GM12878 (cell line): ENCODE data around the gene SMIM21. TPM values are rescaled to one million over a fixed set of nuclear protein-coding genes. Genes with fewer than 3 reads are reported as not detected.

Experiments
- ATAC-seq: fragments of 200-7000 bp; cut with Tn5 transposase; 3 replicates; pipeline ENCODE4 v1.9.1; 2020; ENCODE audit warnings: mild to moderate bottlenecking, moderate library complexity
- BruUV-seq: library from RNA; stranded (reverse); fragments of 400-500 nt; replicated peaks from 2 replicates; lab custom pipeline; 2021; lab: Mats Ljungman, UMichigan
- CTCF ChIA-PET: fragments of 300-600 bp; sonication (Branson Sonifier 250); formaldehyde crosslinking; extraction: SDS; loops from one replicate; lab custom pipeline; 2021; ENCODE audit warnings: inconsistent platforms; lab: Yijun Ruan, JAX
- POLR2A ChIA-PET: fragments of 350-600 bp; formaldehyde crosslinking; extraction: SDS; loops from one replicate; lab custom pipeline; 2021; ENCODE audit warnings: inconsistent platforms; lab: Charles Lee
- RAD21 ChIA-PET: fragments of 300-600 bp; sonication (Branson Sonifier 250); formaldehyde crosslinking; loops from one replicate; lab custom pipeline; 2023; ENCODE audit warnings: antibody characterized with exemption; ENCODE audit not compliant: unreplicated experiment; lab: Charles Lee
- SMC1A ChIA-PET: fragments of 300-600 bp; sonication (Branson Sonifier 250); formaldehyde crosslinking; loops from one replicate; lab custom pipeline; 2023; ENCODE audit not compliant: unreplicated experiment, uncharacterized antibody; lab: Charles Lee
- DNase-seq: peaks from one replicate; pipeline ENCODE4 v3.0.0-alpha.2; 2011; ENCODE audit warnings: low read depth, low spot score
- FAIRE-seq: peaks from 3 replicates; lab custom pipeline; 2011; peaks lifted over from hg19 to GRCh38; lab: Jason Lieb, UNC
- H2AFZ ChIP-seq: 2 replicates; pipeline ENCODE4 v1.6.0; 2011; ENCODE audit warnings: low read depth, low read length, control low read depth; ENCODE audit not compliant: control insufficient read depth
- H3K27ac ChIP-seq: 2 replicates; pipeline ENCODE4 v1.5.1; 2011; ENCODE audit warnings: control low read depth; ENCODE audit not compliant: control insufficient read depth, insufficient read depth
- H3K27me3 ChIP-seq, 2 experiments: replicated peaks in 1 of 2; 2 replicates each; pipeline versions ENCODE4 v1.6.0 to v1.6.1; 2011; ENCODE audit warnings: low read length in 1 of 2; ENCODE audit not compliant: control insufficient read depth in 2 of 2, insufficient read depth in 2 of 2
- H3K36me3 ChIP-seq, 2 experiments: 2 replicates each; pipeline ENCODE4 v1.5.1; 2011; ENCODE audit warnings: low read length in 1 of 2; ENCODE audit not compliant: control insufficient read depth in 2 of 2, insufficient read depth in 2 of 2
- H3K4me1 ChIP-seq: 2 replicates; pipeline ENCODE4 v1.6.1; 2011; ENCODE audit warnings: mild to moderate bottlenecking, low read length, moderate library complexity, mixed read lengths; ENCODE audit not compliant: control insufficient read depth, insufficient read depth
- H3K4me2 ChIP-seq: 2 replicates; pipeline ENCODE4 v1.6.0; 2011; ENCODE audit warnings: control low read depth; ENCODE audit not compliant: control insufficient read depth, insufficient read depth
- H3K4me3 ChIP-seq: fragments of 200-600 bp; sonication (generic); 2 replicates; pipeline ENCODE4 v1.5.1; 2016
- H3K79me2 ChIP-seq: 2 replicates; pipeline ENCODE4 v1.6.0; 2011; ENCODE audit warnings: low read length; ENCODE audit not compliant: control insufficient read depth, insufficient read depth
- H3K9ac ChIP-seq: 2 replicates; pipeline ENCODE4 v1.8.0; 2011; ENCODE audit warnings: low read length, control low read depth, mixed read lengths; ENCODE audit not compliant: control insufficient read depth, insufficient read depth
- H3K9me3 ChIP-seq: replicated peaks from 3 replicates; pipeline ENCODE4 v1.5.1; 2011; ENCODE audit warnings: mild to moderate bottlenecking, low read length; ENCODE audit not compliant: control insufficient read depth, insufficient read depth
- H4K20me1 ChIP-seq: 2 replicates; pipeline ENCODE4 v1.6.0; 2011; ENCODE audit not compliant: control insufficient read depth, insufficient read depth
- ASH2L ChIP-seq: fragments of 300-600, 200-600 bp; sonication (generic); IDR thresholded peaks from 2 replicates; pipeline ENCODE4 v1.6.1; 2017; ENCODE audit warnings: low read depth, mild to moderate bottlenecking, borderline replicate concordance
- CHD4 ChIP-seq: fragments of 200-600 bp; sonication (generic); IDR thresholded peaks from 2 replicates; pipeline ENCODE4 v1.6.1; 2016; ENCODE audit warnings: mild to moderate bottlenecking
- CREB1 ChIP-seq: IDR thresholded peaks from 2 replicates; pipeline ENCODE4 v1.6.1; 2012; ENCODE audit warnings: low read depth, mild to moderate bottlenecking, inconsistent platforms
- EGR1 ChIP-seq, 2 experiments: IDR thresholded peaks; 1 replicate in 1 of 2; 2 replicates in 1 of 2; pipeline ENCODE4 v1.6.1; 2011 to 2012; ENCODE audit warnings: low read depth in 2 of 2, low read length in 2 of 2, borderline replicate concordance in 1 of 2, mild to moderate bottlenecking in 1 of 2, moderate library complexity in 1 of 2
- IKZF1 ChIP-seq: fragments of 450-650 bp; conservative IDR thresholded peaks from 2 replicates; pipeline ENCODE4 v1.6.1; 2017; ENCODE audit warnings: antibody characterized with exemption, mild to moderate bottlenecking
- JUNB ChIP-seq: IDR thresholded peaks from 2 replicates; pipeline ENCODE4 v1.6.1; 2016; ENCODE audit warnings: antibody characterized with exemption, mild to moderate bottlenecking
- KLF5 ChIP-seq: fragments of 450-650 bp; IDR thresholded peaks from 2 replicates; pipeline ENCODE4 v1.6.1; 2014; ENCODE audit warnings: mild to moderate bottlenecking; ENCODE audit not compliant: partially characterized antibody
- MLLT1 ChIP-seq: fragments of 450-650 bp; IDR thresholded peaks from 2 replicates; pipeline ENCODE4 v1.6.1; 2016; ENCODE audit warnings: mild to moderate bottlenecking
- MXI1 ChIP-seq: fragments of 150-350 bp; IDR thresholded peaks from 2 replicates; pipeline ENCODE4 v1.6.1; 2011; ENCODE audit warnings: low read depth, mild to moderate bottlenecking, inconsistent platforms, low read length, improper control_type of control experiment
- MYB ChIP-seq: fragments of 150-350 bp; IDR thresholded peaks from 2 replicates; pipeline ENCODE4 v1.6.1; 2014; ENCODE audit warnings: mild to moderate bottlenecking, low read depth, low read length, borderline replicate concordance
- RAD51 ChIP-seq: fragments of 450-650 bp; IDR thresholded peaks from 2 replicates; pipeline ENCODE4 v1.6.1; 2016; ENCODE audit warnings: moderate library complexity, mild to moderate bottlenecking, inconsistent platforms
- RELB ChIP-seq: fragments of 450-650 bp; IDR thresholded peaks from 2 replicates; pipeline ENCODE4 v1.6.1; 2017; ENCODE audit warnings: low read depth, mild to moderate bottlenecking, moderate library complexity
- RFX5 ChIP-seq: IDR thresholded peaks from 2 replicates; pipeline ENCODE4 v1.6.1; 2011; ENCODE audit warnings: low read depth, low read length, improper control_type of control experiment
- SUZ12 ChIP-seq: fragments of 200-600 bp; sonication (generic); IDR thresholded peaks from one replicate; pipeline ENCODE4 v1.6.1; 2018; ENCODE audit warnings: antibody characterized with exemption, mild to moderate bottlenecking; ENCODE audit not compliant: unreplicated experiment
- TAF1 ChIP-seq: IDR thresholded peaks from 2 replicates; pipeline ENCODE4 v1.6.1; 2011; ENCODE audit warnings: mild to moderate bottlenecking, low read depth, low read length, borderline replicate concordance
- TARDBP ChIP-seq: IDR thresholded peaks from 2 replicates; pipeline ENCODE4 v1.6.1; 2016; ENCODE audit warnings: borderline replicate concordance
- YBX1 ChIP-seq: fragments of 450-650 bp; IDR thresholded peaks from 2 replicates; pipeline ENCODE4 v1.6.1; 2016; ENCODE audit warnings: antibody characterized with exemption
- ZBTB11 ChIP-seq: fragments of 450-650 bp; formaldehyde crosslinking; IDR thresholded peaks from 2 replicates; pipeline ENCODE4 v1.5.0; 2022; ENCODE audit warnings: mild to moderate bottlenecking, missing genetic modification characterization
- WGBS: methylation state at CpG from one replicate; pipeline ENCODE4 v1.1.6; 2016; ENCODE audit warnings: low lambda C conversion rate; ENCODE audit not compliant: insufficient replicate concordance, insufficient coverage; ENCODE audit errors: missing lambda C conversion rate; 5-methylcytosine and 5-hydroxymethylcytosine counted together
- in situ Hi-C: fragments of 300-500 bp; cut with MboI; formaldehyde crosslinking; loops from 9 replicates; pipeline ENCODE4 v1.14.3; 2018; ENCODE audit warnings: mixed read lengths
- intact Hi-C: fragments of 100-400 bp; cut with micrococcal nuclease; formaldehyde crosslinking; loops from one replicate; pipeline ENCODE4 v1.14.2; 2022; ENCODE audit not compliant: unreplicated experiment
- polyA plus RNA-seq, 11 experiments: library from polyadenylated mRNA; depleted of rRNA in 4 of 11; unstranded in 6 of 11; stranded (reverse) in 5 of 11; fragments of >200 nt; fragmentation: Nextera tagmentation in 4 of 11; fragmentation: Illumina TruSeq in 1 of 11; extraction: Ambion mirVana in 4 of 11; extraction: Trizol in 1 of 11; gene quantifications; 1 replicate in 1 of 11; 2 replicates in 10 of 11; pipeline versions ENCODE4 v1.2.1 to v1.2.3, GENCODE V29; 2011 to 2016; ENCODE audit warnings: inconsistent platforms in 2 of 11, missing spikeins in 2 of 11, low read depth in 1 of 11
- total RNA-seq, 4 experiments: library from RNA; depleted of rRNA in 3 of 4; stranded (reverse); fragments of >200 nt in 3 of 4; fragmentation: Illumina TruSeq in 1 of 4; extraction: Trizol in 1 of 4; gene quantifications; 2 replicates each; pipeline versions ENCODE4 v1.2.1 to v1.2.3, GENCODE V29; 2013 to 2021

Gene SMIM21
- total and polyA plus RNA-seq, 10 of the 15 experiments (the other 5 are each of a cell fraction or from before 2014, with no cell fraction given), result not detected

- no peak for TF ChIP-seq ZBTB11 (CRISPR knock-in tag)
- no peak for TF ChIP-seq MYB
- TF ChIP-seq IKZF1, result no peak
Observed at GRCh38 chr18:75428490-75428889, 987 bp upstream of the SMIM21 start (continued).

GRCh38 chr18:75422341-75422910, 5.1 kb downstream of the SMIM21 start:
- SMC1A ChIA-PET, result no interaction called here
- no peaks in the 10 kb centered on the region; a peak in 2 of 4 replicates for H3K27me3 ChIP-seq
- no peaks in the 10 kb centered on the region for H4K20me1 ChIP-seq
- no peaks in the 10 kb centered on the region for H3K79me2 ChIP-seq
- H3K4me2 ChIP-seq, result no peak overlapping the region
- in situ Hi-C loops, result no loop called here
- no peaks in the 10 kb centered on the region for H3K36me3 ChIP-seq
- no peak overlapping the region for H3K4me3 ChIP-seq
- POLR2A ChIA-PET, result no interaction called here
- CTCF ChIA-PET, result no interaction called here
- ATAC-seq, result no peak
- DNase-seq, result no peak
- H2AFZ ChIP-seq, result no peak overlapping the region
- no peak overlapping the region for H3K9ac ChIP-seq
- intact Hi-C loops, result loop anchor here (2.0 kb wide), 1 partner anchor 50 kb away; no protein-coding TSS in a partner anchor
- no peaks in the 10 kb centered on the region for H3K9me3 ChIP-seq
- RAD21 ChIA-PET, result interaction anchor here (1.2 kb wide), 1 partner anchor 261 kb away, joined by 4 read pairs; no protein-coding TSS in a partner anchor
- no peak overlapping the region for H3K27ac ChIP-seq
- FAIRE-seq, result no peak
- H3K4me1 ChIP-seq, result no peaks in the 10 kb centered on the region
- 52% methylated on average over 1 of the region's 1 CpG for WGBS
- no TSS peak for BruUV-seq
- no peak for TF ChIP-seq RELB
- no peak for TF ChIP-seq JUNB
- no peak for TF ChIP-seq ASH2L
- TF ChIP-seq MXI1, result no peak
- TF ChIP-seq YBX1, result no peak
- no peak for TF ChIP-seq EGR1 (IDR thresholded peaks at IDR 0.05; ENCODE audit: borderline replicate concordance in 1 of 2, low read depth in 2 of 2, low read length in 2 of 2)
- no peak for TF ChIP-seq CREB1
- no peak for TF ChIP-seq RFX5
- no peak for TF ChIP-seq SUZ12
- no peak for TF ChIP-seq MLLT1
- no peak for TF ChIP-seq TAF1
- no peak for TF ChIP-seq CHD4
- no peak for TF ChIP-seq TARDBP
- no peak for TF ChIP-seq RAD51
- no peak for TF ChIP-seq KLF5
